Spinal cord (tissue), 10 donors: Measurements from ENCODE around the gene KLK2. TPM values are rescaled to one million over a fixed set of nuclear protein-coding genes. Genes with fewer than 3 reads are reported as not detected.

Source experiments
- DNase-seq, 6 donors: peaks; one replicate each; pipeline versions ENCODE4 v3.0.0 to v3.0.0-alpha.2; 2013 to 2015; ENCODE audit warnings: low spot score in 6 of 6, low read depth in 4 of 6
- H3K27ac ChIP-seq: one replicate; pipeline ENCODE4 v1.5.1; 2013; ENCODE audit warnings: low read depth, low read length, control low read depth
- H3K27me3 ChIP-seq: one replicate; pipeline ENCODE4 v1.6.1; 2013; ENCODE audit warnings: low read length; ENCODE audit not compliant: control insufficient read depth, insufficient read depth
- H3K36me3 ChIP-seq: one replicate; pipeline ENCODE4 v1.6.1; 2013; ENCODE audit warnings: low read length; ENCODE audit not compliant: control insufficient read depth, insufficient read depth
- H3K4me1 ChIP-seq: one replicate; pipeline ENCODE4 v1.6.1; 2013; ENCODE audit warnings: low read length; ENCODE audit not compliant: control insufficient read depth, insufficient read depth
- H3K4me3 ChIP-seq: one replicate; pipeline ENCODE4 v1.5.1; 2013; ENCODE audit warnings: low read depth, low read length, control low read depth
- H3K9me3 ChIP-seq: one replicate; pipeline ENCODE4 v1.6.1; 2013; ENCODE audit warnings: low read length; ENCODE audit not compliant: control insufficient read depth, insufficient read depth
- WGBS: methylation state at CpG from one replicate; pipeline ENCODE4 v1.1.5; 2013; ENCODE audit warnings: missing lambda C conversion rate; ENCODE audit not compliant: insufficient coverage; 5-methylcytosine and 5-hydroxymethylcytosine counted together
- polyA plus RNA-seq, 2 donors: library from polyadenylated mRNA; unstranded; fragments of 120-200 nt; gene quantifications; one replicate each; pipeline ENCODE4 v1.2.1, GENCODE V29; 2013; ENCODE audit not compliant: insufficient read length in 2 of 2
- total RNA-seq, 2 donors: library from RNA; depleted of rRNA in 1 of 2; stranded (reverse); fragments of 120-200 nt in 1 of 2; fragments of >200 nt in 1 of 2; gene quantifications; one replicate each; pipeline versions ENCODE4 v1.2.3 to v1.2.4, GENCODE V29; 2013 to 2014
- donor health status: healthy.

Gene KLK2
- total and polyA plus RNA-seq, 4 donors = 0.06 to 0.38 (median 0.10) TPM; not detected in 1

DNA sequence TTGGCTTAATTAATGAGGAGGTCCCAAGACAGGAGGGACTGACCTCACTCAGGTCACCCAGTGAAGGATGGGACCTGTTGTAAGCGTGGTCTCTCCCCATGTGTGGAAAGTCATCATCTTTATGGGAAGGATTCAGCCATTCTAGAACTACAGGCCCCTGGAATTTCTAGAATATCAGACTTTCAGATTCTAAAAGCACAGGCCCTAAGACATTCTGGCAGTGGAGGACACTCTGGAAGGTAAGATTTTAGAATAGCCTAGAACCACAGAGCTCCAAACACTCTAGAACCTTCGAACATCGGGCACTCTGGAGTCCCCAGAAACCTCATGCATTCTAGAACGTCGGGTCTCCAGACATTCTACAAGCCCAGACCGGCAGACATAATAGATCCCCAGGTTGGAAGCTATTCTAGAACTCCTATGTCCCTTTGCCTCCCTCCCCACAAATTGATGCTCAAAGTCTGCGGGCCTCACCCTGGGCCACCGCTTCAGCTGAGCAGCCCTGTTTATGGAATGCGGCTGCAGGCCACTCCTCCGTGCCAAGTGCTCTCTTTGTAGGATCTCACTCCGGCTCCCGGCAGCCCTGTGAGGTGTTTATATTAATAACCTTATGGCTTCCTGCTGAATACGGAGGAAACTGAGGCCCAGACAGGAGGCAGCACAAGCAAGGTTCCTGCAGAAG, 38.0 kb upstream of the KLK2 start:
- H3K4me3 ChIP-seq = peak overlapping the region; percentile 28
- no peaks in the 10 kb centered on the region for H3K36me3 ChIP-seq
- peaks cover 12% of the 10 kb centered on the region for H3K4me1 ChIP-seq
- no peak overlapping the region for H3K27ac ChIP-seq
- no peak for DNase-seq
- peaks cover 6% of the 10 kb centered on the region for H3K27me3 ChIP-seq
- 42% methylated on average over 11 of the region's 13 CpGs for WGBS
- no peaks in the 10 kb centered on the region for H3K9me3 ChIP-seq

- DNase-seq = peak; percentile 26 to 86 (median 40)
- H3K4me3 ChIP-seq = peak overlapping the region; percentile 28
- H3K4me1 ChIP-seq = peaks cover 12% of the 10 kb centered on the region
- H3K36me3 ChIP-seq = no peaks in the 10 kb centered on the region
- no peaks in the 10 kb centered on the region for H3K9me3 ChIP-seq
- 2% methylated on average over 67 of the region's 67 CpGs for WGBS
- peaks cover 6% of the 10 kb centered on the region for H3K27me3 ChIP-seq
- H3K27ac ChIP-seq = no peak overlapping the region
Observed at GRCh38 chr19:50835785-50836542, 37.3 kb upstream of the KLK2 start.

DNA sequence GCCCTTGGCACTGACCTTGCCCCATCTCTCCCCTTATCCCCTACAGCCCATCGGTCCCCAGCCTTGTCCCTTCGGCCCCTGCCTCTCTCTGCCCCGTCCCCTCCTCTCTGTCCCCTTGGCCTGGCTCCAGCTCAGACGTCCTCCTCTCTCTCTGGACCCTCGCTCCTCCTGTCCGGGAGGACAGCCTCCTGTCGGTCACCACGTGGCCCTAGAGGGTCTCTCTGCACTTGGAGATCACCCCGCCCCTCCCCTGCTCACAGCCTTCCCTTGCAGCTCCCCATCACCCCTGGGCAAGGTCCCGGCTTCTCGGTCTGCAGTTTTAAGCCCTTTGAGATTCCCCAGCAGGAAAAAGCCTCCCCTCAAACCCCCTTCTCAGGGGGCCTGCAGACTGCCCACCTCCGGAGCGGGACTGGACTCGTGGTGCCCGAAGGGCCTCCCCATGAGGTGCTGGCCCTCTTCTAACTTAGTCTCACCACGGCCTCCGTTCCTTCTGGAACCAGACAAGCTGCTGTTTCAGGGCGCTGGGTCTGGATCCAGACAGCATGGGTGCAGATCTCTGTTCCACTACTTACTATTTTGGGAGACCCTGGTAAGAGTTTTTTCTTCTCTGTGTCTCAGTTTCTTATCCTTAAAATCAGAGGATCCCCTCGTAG, 36.6 kb upstream of the KLK2 start:
- WGBS = 44% methylated on average over 17 of the region's 19 CpGs
- Histone ChIP-seq H3K27ac (no peak overlapping the region), H3K9me3 (no peaks in the 10 kb centered on the region), H3K36me3 (no peaks in the 10 kb centered on the region), H3K4me3 (no peak overlapping the region), H3K4me1 (peaks cover 12% of the 10 kb centered on the region), H3K27me3 (peaks cover 6% of the 10 kb centered on the region)
- no peak for DNase-seq

GRCh38 chr19:50837300-50837699, 35.9 kb upstream of the KLK2 start:
- WGBS = 81% methylated on average over 9 of the region's 10 CpGs
- Histone ChIP-seq H3K27me3 (peaks cover 6% of the 10 kb centered on the region), H3K9me3 (no peaks in the 10 kb centered on the region), H3K4me1 (peaks cover 12% of the 10 kb centered on the region), H3K27ac (no peak overlapping the region), H3K36me3 (no peaks in the 10 kb centered on the region), H3K4me3 (no peak overlapping the region)
- no peak for DNase-seq

DNA sequence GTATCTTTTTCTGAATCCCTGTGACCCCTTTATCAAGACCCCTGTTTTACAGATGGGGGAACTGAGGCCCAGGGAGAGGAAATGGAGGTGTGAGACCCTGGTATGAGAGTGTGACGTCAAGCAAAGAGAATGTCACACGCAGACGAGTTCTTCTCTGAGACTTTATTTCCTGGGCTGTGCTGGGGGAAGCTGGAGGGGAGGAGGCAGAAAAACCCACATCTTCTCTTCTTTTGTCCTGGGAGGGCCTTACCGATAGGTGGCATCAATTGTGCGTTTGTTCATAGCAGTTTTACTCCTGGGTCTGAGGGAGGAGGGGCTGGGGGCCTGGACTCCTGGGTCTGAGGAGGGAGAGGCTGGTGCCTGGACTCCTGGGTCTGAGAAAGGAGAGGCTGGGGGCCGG, 35.0 kb upstream of the KLK2 start:
- Histone ChIP-seq H3K27me3 (peaks cover 6% of the 10 kb centered on the region), H3K4me3 (no peak overlapping the region), H3K27ac (no peak overlapping the region), H3K36me3 (no peaks in the 10 kb centered on the region), H3K9me3 (no peaks in the 10 kb centered on the region), H3K4me1 (peaks cover 12% of the 10 kb centered on the region)
- WGBS = 29% methylated on average over 5 of the region's 6 CpGs
- DNase-seq = no peak

- Histone ChIP-seq H3K36me3 (no peaks in the 10 kb centered on the region), H3K27ac (no peak overlapping the region), H3K27me3 (peaks cover 6% of the 10 kb centered on the region), H3K4me3 (no peak overlapping the region), H3K4me1 (peaks cover 12% of the 10 kb centered on the region), H3K9me3 (peaks cover 2% of the 10 kb centered on the region)
- DNase-seq = no peak
- WGBS = 40% methylated on average over 1 of the region's 10 CpGs
Observed at GRCh38 chr19:50839712-50840655, 33.3 kb upstream of the KLK2 start.

- no peak overlapping the region for H3K4me3 ChIP-seq
Observed at GRCh38 chr19:50842130-50842529, 31.1 kb upstream of the KLK2 start.

DNA sequence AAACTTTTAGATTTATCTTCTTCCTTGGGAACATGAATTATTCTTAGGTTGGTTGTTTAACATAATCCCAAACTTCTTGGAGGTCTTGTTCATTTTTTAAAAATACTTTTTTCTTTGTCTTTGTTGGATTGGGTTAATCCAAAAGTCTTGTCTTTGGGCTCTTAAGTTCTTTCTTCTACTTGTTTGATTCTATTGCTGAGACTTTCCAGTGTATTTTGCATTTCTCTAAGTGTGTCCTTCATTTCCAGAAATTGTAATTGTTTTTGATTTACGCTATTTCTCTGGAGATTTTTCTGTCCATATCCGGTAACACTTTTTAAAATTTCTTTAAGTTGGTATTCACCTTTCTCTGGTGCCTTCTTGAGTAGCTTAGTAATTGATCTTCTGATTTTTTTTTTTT, 30.0 kb upstream of the KLK2 start:
- peaks cover 2% of the 10 kb centered on the region for H3K9me3 ChIP-seq
- H3K27me3 ChIP-seq = no peaks in the 10 kb centered on the region
- H3K27ac ChIP-seq = no peak overlapping the region
- no peaks in the 10 kb centered on the region for H3K4me1 ChIP-seq
- H3K4me3 ChIP-seq = no peak overlapping the region
- whole genome bisulfite sequencing = no CpG with 5 or more reads among the region's 2 CpGs
- DNase-seq = no peak
- no peaks in the 10 kb centered on the region for H3K36me3 ChIP-seq

More at GRCh38 chr19:50842130-50842529, 31.1 kb upstream of the KLK2 start:
- Histone ChIP-seq H3K4me1 (no peaks in the 10 kb centered on the region), H3K27ac (no peak overlapping the region), H3K27me3 (no peaks in the 10 kb centered on the region), H3K9me3 (peaks cover 2% of the 10 kb centered on the region), H3K36me3 (no peaks in the 10 kb centered on the region)
- no peak for DNase-seq
- WGBS = 82% methylated on average over 3 of the region's 6 CpGs

DNA sequence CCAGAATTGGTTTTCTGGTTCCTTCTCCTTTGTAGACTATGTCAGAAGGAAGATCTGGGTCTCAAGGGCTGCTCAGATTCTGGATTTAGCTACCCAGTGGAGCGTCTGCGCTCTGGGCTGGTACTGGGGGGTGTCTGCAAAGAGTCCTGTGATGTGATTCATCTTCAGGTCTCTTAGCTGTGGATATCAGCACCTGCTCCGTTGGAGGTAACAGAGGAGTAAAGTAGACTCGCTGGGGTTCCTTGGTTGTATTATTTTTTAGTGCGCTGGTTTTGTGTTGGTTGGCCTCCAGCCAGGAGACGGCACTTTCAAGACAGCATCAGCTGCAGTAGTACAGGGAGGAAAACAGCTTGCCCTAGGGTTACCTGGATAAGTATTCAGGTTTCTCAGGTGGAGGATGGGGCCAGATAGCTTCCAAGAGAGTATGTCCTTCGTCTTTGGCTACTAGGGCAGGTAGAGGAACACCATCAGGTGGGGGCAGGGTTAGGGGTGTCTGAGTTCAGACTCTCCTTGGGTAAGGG, 29.5 kb upstream of the KLK2 start:
- DNase-seq = no peak
- Histone ChIP-seq H3K4me3 (no peak overlapping the region), H3K36me3 (no peaks in the 10 kb centered on the region), H3K9me3 (peaks cover 2% of the 10 kb centered on the region), H3K27me3 (no peaks in the 10 kb centered on the region), H3K27ac (no peak overlapping the region), H3K4me1 (no peaks in the 10 kb centered on the region)
- WGBS = 51% methylated on average over 5 of the region's 7 CpGs
